GM23248 (cell line): ENCODE measurements around the gene STK32B. TPM values are rescaled to one million over a fixed set of nuclear protein-coding genes. Genes with fewer than 3 reads are reported as not detected.
A peak's percentile ranks its signal among the peaks of the same experiment; 100 is the strongest.
"Not testable (repeated sequence)": the region's sequence is repeated elsewhere in the genome, so short reads cannot be mapped to it uniquely, and the experiment has no call there.

Source experiments
- DNase-seq: peaks from one replicate; pipeline ENCODE4 v3.0.0-alpha.2; 2015
- H2AFZ ChIP-seq: fragments of 200-600 bp; sonication (generic); 2 replicates; pipeline ENCODE4 v1.6.1; 2016; ENCODE audit warnings: antibody characterized with exemption
- H3F3A ChIP-seq: fragments of 200-600 bp; sonication (generic); 2 replicates; pipeline ENCODE4 v1.6.1; 2016; ENCODE audit warnings: mild to moderate bottlenecking, antibody characterized with exemption, mixed run types; ENCODE audit not compliant: insufficient read depth
- H3K27ac ChIP-seq: fragments of 200-600 bp; sonication (generic); 2 replicates; pipeline ENCODE4 v1.5.1; 2016; ENCODE audit warnings: mild to moderate bottlenecking
- H3K27me3 ChIP-seq: fragments of 200-600 bp; sonication (generic); replicated peaks from 2 replicates; pipeline ENCODE4 v1.6.1; 2016; ENCODE audit warnings: mild to moderate bottlenecking; ENCODE audit not compliant: insufficient read depth
- H3K36me3 ChIP-seq: fragments of 200-600 bp; sonication (generic); 2 replicates; pipeline ENCODE4 v1.6.1; 2016; ENCODE audit warnings: low read depth, mild to moderate bottlenecking
- H3K4me1 ChIP-seq: fragments of 200-600 bp; sonication (generic); 2 replicates; pipeline ENCODE4 v1.6.1; 2016; ENCODE audit warnings: mild to moderate bottlenecking; ENCODE audit not compliant: insufficient read depth
- H3K4me2 ChIP-seq: fragments of 200-600 bp; sonication (generic); one replicate; pipeline ENCODE4 v1.6.1; 2016; ENCODE audit warnings: mild to moderate bottlenecking; ENCODE audit not compliant: unreplicated experiment
- H3K4me3 ChIP-seq: fragments of 200-600 bp; sonication (generic); 2 replicates; pipeline ENCODE4 v1.5.1; 2016; ENCODE audit warnings: mild to moderate bottlenecking
- H3K79me2 ChIP-seq: fragments of 200-600 bp; sonication (generic); 2 replicates; pipeline ENCODE4 v1.6.1; 2016; ENCODE audit warnings: mild to moderate bottlenecking; ENCODE audit not compliant: insufficient read depth
- H3K9ac ChIP-seq: fragments of 200-600 bp; sonication (generic); 2 replicates; pipeline ENCODE4 v1.6.1; 2016; ENCODE audit warnings: mild to moderate bottlenecking
- H3K9me2 ChIP-seq: fragments of 200-600 bp; sonication (generic); 2 replicates; pipeline ENCODE4 v1.6.1; 2016; ENCODE audit warnings: mixed run types, mild to moderate bottlenecking, moderate library complexity; ENCODE audit not compliant: insufficient read depth
- H3K9me3 ChIP-seq: fragments of 200-600 bp; sonication (generic); one replicate; pipeline ENCODE4 v1.6.1; 2017; ENCODE audit warnings: low read depth
- H4K20me1 ChIP-seq: fragments of 200-600 bp; sonication (generic); 2 replicates; pipeline ENCODE4 v1.6.0; 2016; ENCODE audit not compliant: insufficient read depth
- EZH2 ChIP-seq: fragments of 200-600 bp; sonication (generic); IDR thresholded peaks from 2 replicates; pipeline ENCODE4 v1.6.1; 2018; ENCODE audit warnings: antibody characterized with exemption, mild to moderate bottlenecking; ENCODE audit not compliant: insufficient read depth, poor library complexity, severe bottlenecking
- EZH2phosphoT487 ChIP-seq: fragments of 200-600 bp; sonication (generic); IDR thresholded peaks from 2 replicates; pipeline ENCODE4 v1.6.1; 2018; ENCODE audit warnings: antibody characterized with exemption, moderate library complexity, mild to moderate bottlenecking, low read depth; ENCODE audit not compliant: insufficient read depth
- WGBS, 2 experiments: methylation state at CpG; one replicate each; pipeline ENCODE4 v1.1.6; 2015 to 2017; ENCODE audit warnings: low lambda C conversion rate in 2 of 2, low coverage in 1 of 2; ENCODE audit errors: missing lambda C conversion rate in 2 of 2; 5-methylcytosine and 5-hydroxymethylcytosine counted together
- in situ Hi-C: fragments of 300-500 bp; cut with MboI; formaldehyde crosslinking; loops from 2 replicates; pipeline ENCODE4 v1.15.0; 2020
- polyA plus RNA-seq: library from polyadenylated mRNA; unstranded; fragments of >200 nt; fragmentation: Nextera tagmentation; extraction: Ambion mirVana; gene quantifications from 2 replicates; pipeline ENCODE4 v1.2.1, GENCODE V29; 2016
- total RNA-seq: library from RNA; depleted of rRNA; stranded (reverse); fragments of >200 nt; shearing (Covaris generic); gene quantifications from 2 replicates; pipeline ENCODE4 v1.2.3, GENCODE V29; 2014

STK32B gene
- total and polyA plus RNA-seq, 2 experiments from 2014 or later = 4.9 to 6.1 TPM

DNA sequence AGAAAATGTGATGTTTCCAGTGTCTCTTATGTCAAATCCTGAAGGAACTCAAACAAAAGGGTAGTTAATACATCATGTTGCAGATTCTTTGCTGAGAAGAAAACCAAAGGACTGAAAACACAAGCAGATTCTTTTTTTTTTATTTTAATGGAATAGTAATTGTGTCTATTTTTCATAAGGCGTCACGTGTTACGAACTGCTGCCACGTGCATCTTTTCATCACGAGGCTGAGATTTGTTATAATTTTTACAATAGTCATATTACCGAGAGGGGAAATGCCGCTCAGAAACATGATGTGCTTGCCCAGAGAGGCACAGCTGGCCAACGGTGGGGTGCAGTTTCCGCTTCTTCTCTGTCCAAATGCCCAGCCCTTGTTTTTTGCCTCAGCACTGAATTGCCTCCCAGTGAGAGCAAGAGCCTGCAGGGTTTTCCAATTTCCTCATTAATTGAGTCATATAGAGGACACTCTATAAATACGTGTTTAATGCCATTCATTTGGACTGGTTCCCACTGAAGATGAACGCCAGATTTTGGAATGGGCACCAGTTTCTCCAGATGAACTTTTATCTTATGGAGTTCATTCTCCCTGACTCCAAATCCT lies 225.3 kb downstream of the STK32B start:
- H3K4me3 ChIP-seq = no peak overlapping the region
- H3K79me2 ChIP-seq = no peaks in the 10 kb centered on the region
- peak; percentile 3 for DNase-seq
- in situ Hi-C loops = no loop called here
- H3K9me2 ChIP-seq = no peaks in the 10 kb centered on the region
- no peak overlapping the region for H2AFZ ChIP-seq
- no peak overlapping the region for H3K4me2 ChIP-seq
- no peaks in the 10 kb centered on the region for H3K9me3 ChIP-seq
- no peaks in the 10 kb centered on the region for H3K4me1 ChIP-seq
- H3K27me3 ChIP-seq = no peaks in the 10 kb centered on the region
- no peaks in the 10 kb centered on the region for H3K36me3 ChIP-seq
- H4K20me1 ChIP-seq = no peaks in the 10 kb centered on the region
- no peak for TF ChIP-seq EZH2phosphoT487
- TF ChIP-seq EZH2 = no peak
- 15 to 16% methylated on average over 11 of the region's 11 CpGs for WGBS, 2 experiments
- no peak overlapping the region for H3K9ac ChIP-seq
- no peaks in the 10 kb centered on the region for H3F3A ChIP-seq
- H3K27ac ChIP-seq = no peak overlapping the region

DNA sequence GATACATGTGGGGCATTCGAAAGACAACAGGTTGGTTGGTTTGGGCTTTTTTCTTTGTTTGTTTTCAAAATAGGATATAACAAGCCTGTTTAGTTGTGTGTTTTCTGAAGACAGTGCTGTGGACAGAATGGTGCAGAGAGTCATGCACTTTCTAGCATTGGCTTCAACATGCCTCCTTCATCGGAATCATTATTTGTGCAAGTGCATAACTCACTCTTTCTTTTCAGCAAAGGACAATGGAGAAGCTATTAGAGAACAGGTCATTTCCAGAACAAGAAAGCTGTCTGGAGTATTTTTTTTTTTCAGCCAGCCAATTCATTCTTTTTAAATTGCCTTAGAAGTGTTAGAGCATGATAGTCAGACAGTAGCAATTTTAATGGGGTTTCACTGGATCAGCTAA lies 225.8 kb downstream of the STK32B start:
- H3K4me2 ChIP-seq = no peak overlapping the region
- TF ChIP-seq EZH2phosphoT487 = no peak
- no peak for TF ChIP-seq EZH2
- 55 to 60% methylated on average over 2 of the region's 2 CpGs for WGBS, 2 experiments

DNA sequence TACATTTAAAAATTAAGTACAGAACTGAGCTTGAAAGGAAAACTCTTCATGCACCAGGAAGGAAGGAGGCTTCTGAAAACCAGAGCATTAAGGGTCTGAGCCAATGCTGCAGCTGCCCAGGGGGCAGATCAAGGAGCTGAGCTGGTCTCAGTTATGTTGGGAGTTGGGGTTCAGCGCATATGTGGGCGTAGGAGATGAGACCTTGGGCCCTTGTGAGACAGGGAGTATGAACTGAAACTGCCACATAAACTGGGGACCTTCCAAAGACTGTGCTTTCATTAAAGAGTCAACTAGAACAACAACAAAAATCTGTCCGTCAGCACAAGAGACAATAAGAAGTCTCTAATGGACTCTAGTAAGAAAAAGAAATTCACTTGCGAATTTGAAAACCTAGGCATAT lies 226.9 kb downstream of the STK32B start:
- Histone ChIP-seq H3K4me3 (no peak overlapping the region), H3K27me3 (no peaks in the 10 kb centered on the region), H3K4me2 (no peak overlapping the region), H3F3A (no peaks in the 10 kb centered on the region), H3K36me3 (no peaks in the 10 kb centered on the region), H3K27ac (no peak overlapping the region), H4K20me1 (no peaks in the 10 kb centered on the region), H3K9me3 (no peaks in the 10 kb centered on the region), H3K9me2 (no peaks in the 10 kb centered on the region), H2AFZ (no peak overlapping the region), H3K79me2 (no peaks in the 10 kb centered on the region), H3K4me1 (no peaks in the 10 kb centered on the region), H3K9ac (no peak overlapping the region)
- no peak for TF ChIP-seq EZH2
- TF ChIP-seq EZH2phosphoT487 = no peak
- in situ Hi-C loops = no loop called here
- whole genome bisulfite sequencing, 2 experiments = 59 to 63% methylated on average over 4 of the region's 4 CpGs
- DNase-seq = no peak

More for the DNA sequence above, 225.8 kb downstream of the STK32B start:
- Histone ChIP-seq H3K4me3 (no peak overlapping the region), H2AFZ (no peak overlapping the region), H3K36me3 (no peaks in the 10 kb centered on the region), H4K20me1 (no peaks in the 10 kb centered on the region), H3K79me2 (no peaks in the 10 kb centered on the region), H3K27ac (no peak overlapping the region), H3K9me3 (no peaks in the 10 kb centered on the region), H3K9ac (no peak overlapping the region), H3K9me2 (no peaks in the 10 kb centered on the region), H3F3A (no peaks in the 10 kb centered on the region), H3K27me3 (no peaks in the 10 kb centered on the region), H3K4me1 (no peaks in the 10 kb centered on the region)
- no peak for DNase-seq
- in situ Hi-C loops = no loop called here

DNA sequence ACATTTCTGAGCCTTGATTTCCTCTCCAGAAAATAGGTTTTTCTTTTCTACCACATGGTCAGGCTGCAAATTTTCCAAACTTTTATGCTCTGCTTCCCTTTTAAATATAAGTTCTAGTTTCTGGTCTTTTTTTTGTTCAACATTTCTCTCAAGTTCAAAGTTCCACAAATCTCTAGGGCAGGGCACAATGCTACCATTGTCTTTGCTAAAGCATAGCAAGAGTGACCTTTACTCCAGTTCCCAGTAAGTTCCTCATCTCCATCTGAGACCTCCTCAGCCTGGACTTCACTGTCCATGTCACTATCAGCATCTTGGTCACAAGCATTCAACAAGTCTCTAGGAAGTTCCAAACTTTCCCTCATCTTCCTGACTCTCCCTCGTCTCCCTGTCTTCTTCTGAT lies 228.8 kb downstream of the STK32B start:
- H3K36me3 ChIP-seq, H3K9me2 ChIP-seq, H3K4me3 ChIP-seq, H3F3A ChIP-seq, H3K9ac ChIP-seq, H3K4me1 ChIP-seq, H3K27ac ChIP-seq, H3K27me3 ChIP-seq, H3K9me3 ChIP-seq, H4K20me1 ChIP-seq, DNase-seq, H3K79me2 ChIP-seq, in situ Hi-C loops, H3K4me2 ChIP-seq, H2AFZ ChIP-seq: not testable (repeated sequence)
- 30 to 46% methylated on average over 1 of the region's 1 CpG for WGBS, 2 experiments

DNA sequence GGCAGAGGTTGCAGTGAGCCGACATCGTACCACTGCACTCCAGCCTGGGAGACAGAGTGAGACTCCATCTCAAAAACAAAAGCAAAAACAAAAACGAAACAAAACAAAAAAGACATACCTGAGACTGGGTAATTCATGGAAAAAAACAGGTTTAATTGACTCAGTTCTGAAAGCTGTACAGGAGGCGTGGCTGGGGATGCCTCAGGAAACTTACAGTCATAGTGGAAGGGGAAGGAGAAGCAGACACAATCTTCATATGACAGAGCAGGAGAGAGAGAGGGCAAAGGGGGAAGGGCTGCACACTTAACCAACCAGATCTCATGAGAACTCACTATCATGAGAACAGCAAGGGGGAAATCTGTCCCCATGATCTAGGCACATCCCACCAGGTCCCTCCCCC lies 229.5 kb downstream of the STK32B start:
- Histone ChIP-seq H3K79me2 (no peaks in the 10 kb centered on the region), H3K9me2 (no peaks in the 10 kb centered on the region), H3K36me3 (no peaks in the 10 kb centered on the region), H3K27me3 (no peaks in the 10 kb centered on the region), H3F3A (no peaks in the 10 kb centered on the region), H3K9ac (no peak overlapping the region), H2AFZ (no peak overlapping the region), H3K4me1 (no peaks in the 10 kb centered on the region), H3K27ac (no peak overlapping the region), H3K4me3 (no peak overlapping the region), H3K4me2 (no peak overlapping the region), H3K9me3 (no peaks in the 10 kb centered on the region), H4K20me1 (no peaks in the 10 kb centered on the region)
- TF ChIP-seq EZH2phosphoT487 (no peak), EZH2 (no peak)
- no peak for DNase-seq
- WGBS, 2 experiments = 52 to 68% methylated on average over 4 of the region's 4 CpGs
- in situ Hi-C loops = no loop called here
